Measurements from ENCODE around the gene GIMAP8.

DNA sequence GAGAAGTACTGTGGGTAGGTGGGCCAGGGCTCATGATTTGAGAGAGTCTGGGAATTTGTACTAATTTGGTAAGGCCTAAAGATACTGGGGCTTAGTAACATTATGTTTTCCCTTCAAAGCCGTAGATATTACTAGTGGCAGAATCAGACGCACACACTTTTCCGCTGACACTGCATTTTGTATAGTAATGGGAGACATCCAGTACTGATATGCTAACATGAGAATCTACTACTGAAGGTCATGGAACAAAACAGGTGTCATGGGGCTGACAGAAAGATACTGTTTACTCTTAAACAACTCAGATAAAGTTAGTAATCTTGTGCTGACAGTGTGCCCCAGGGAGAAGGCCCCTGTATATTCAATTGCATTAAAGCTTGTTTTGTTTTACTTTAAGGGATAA lies 53.2 kb downstream of the GIMAP8 start:
- TF ChIP-seq, protein P1, sequence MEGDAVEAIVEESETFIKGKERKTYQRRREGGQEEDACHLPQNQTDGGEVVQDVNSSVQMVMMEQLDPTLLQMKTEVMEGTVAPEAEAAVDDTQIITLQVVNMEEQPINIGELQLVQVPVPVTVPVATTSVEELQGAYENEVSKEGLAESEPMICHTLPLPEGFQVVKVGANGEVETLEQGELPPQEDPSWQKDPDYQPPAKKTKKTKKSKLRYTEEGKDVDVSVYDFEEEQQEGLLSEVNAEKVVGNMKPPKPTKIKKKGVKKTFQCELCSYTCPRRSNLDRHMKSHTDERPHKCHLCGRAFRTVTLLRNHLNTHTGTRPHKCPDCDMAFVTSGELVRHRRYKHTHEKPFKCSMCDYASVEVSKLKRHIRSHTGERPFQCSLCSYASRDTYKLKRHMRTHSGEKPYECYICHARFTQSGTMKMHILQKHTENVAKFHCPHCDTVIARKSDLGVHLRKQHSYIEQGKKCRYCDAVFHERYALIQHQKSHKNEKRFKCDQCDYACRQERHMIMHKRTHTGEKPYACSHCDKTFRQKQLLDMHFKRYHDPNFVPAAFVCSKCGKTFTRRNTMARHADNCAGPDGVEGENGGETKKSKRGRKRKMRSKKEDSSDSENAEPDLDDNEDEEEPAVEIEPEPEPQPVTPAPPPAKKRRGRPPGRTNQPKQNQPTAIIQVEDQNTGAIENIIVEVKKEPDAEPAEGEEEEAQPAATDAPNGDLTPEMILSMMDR (IDR thresholded peaks at IDR 0.05), result no peak
- TF ChIP-seq POLR2A (IDR thresholded peaks at IDR 0.05), result no peak
